Trophoblast cell (in vitro differentiated cells and primary cell): ENCODE measurements around the gene PPP2R2C.

ENCODE experiments used
- DNase-seq, 2 donors: peaks; one replicate each; pipeline ENCODE4 v3.0.0-alpha.2; 2016
- H2AFZ ChIP-seq: 2 replicates; pipeline ENCODE4 v1.6.1; 2013; ENCODE audit warnings: low read length, moderate library complexity, mild to moderate bottlenecking; ENCODE audit not compliant: insufficient read depth, poor library complexity
- H2AK5ac ChIP-seq: 2 replicates; pipeline ENCODE4 v1.6.1; 2013; ENCODE audit warnings: mild to moderate bottlenecking, low read length
- H2BK120ac ChIP-seq: 2 replicates; pipeline ENCODE4 v1.6.1; 2013; ENCODE audit warnings: low read length, mild to moderate bottlenecking, moderate library complexity; ENCODE audit not compliant: insufficient read depth, poor library complexity
- H2BK12ac ChIP-seq: 2 replicates; pipeline ENCODE4 v1.6.1; 2013; ENCODE audit warnings: mild to moderate bottlenecking, low read length, moderate library complexity
- H2BK5ac ChIP-seq: 2 replicates; pipeline ENCODE4 v1.6.1; 2013; ENCODE audit warnings: low read length, low read depth, moderate library complexity, mild to moderate bottlenecking; ENCODE audit not compliant: poor library complexity
- H3K14ac ChIP-seq: 2 replicates; pipeline ENCODE4 v1.6.1; 2013; ENCODE audit warnings: mild to moderate bottlenecking, low read length
- H3K18ac ChIP-seq: 2 replicates; pipeline ENCODE4 v1.6.1; 2013; ENCODE audit warnings: mild to moderate bottlenecking, low read length
- H3K23ac ChIP-seq: 2 replicates; pipeline ENCODE4 v1.6.1; 2013; ENCODE audit warnings: low read length
- H3K27ac ChIP-seq: 2 replicates; pipeline ENCODE4 v1.5.1; 2013; ENCODE audit warnings: low read depth, mild to moderate bottlenecking, inconsistent platforms, low read length, moderate library complexity
- H3K27me3 ChIP-seq: 2 replicates; pipeline ENCODE4 v1.6.1; 2013; ENCODE audit warnings: inconsistent platforms, mild to moderate bottlenecking, low read length, moderate library complexity; ENCODE audit not compliant: insufficient read depth
- H3K36me3 ChIP-seq, 2 experiments: 1 replicate in 1 of 2; 2 replicates in 1 of 2; pipeline ENCODE4 v1.6.1; 2013; ENCODE audit warnings: low read length in 2 of 2, mild to moderate bottlenecking in 2 of 2, moderate library complexity in 1 of 2; ENCODE audit not compliant: insufficient read depth in 2 of 2, control insufficient read depth in 1 of 2
- H3K4ac ChIP-seq: 2 replicates; pipeline ENCODE4 v1.6.1; 2013; ENCODE audit warnings: low read depth, mild to moderate bottlenecking, low read length, moderate library complexity
- H3K4me1 ChIP-seq, 2 experiments: 1 replicate in 1 of 2; 2 replicates in 1 of 2; pipeline ENCODE4 v1.6.1; 2013; ENCODE audit warnings: low read length in 2 of 2, mild to moderate bottlenecking in 2 of 2, moderate library complexity in 1 of 2; ENCODE audit not compliant: insufficient read depth in 2 of 2, control insufficient read depth in 1 of 2
- H3K4me2 ChIP-seq: 2 replicates; pipeline ENCODE4 v1.6.1; 2013; ENCODE audit warnings: inconsistent platforms, mild to moderate bottlenecking, low read length, moderate library complexity
- H3K4me3 ChIP-seq: 2 replicates; pipeline ENCODE4 v1.5.1; 2013; ENCODE audit warnings: mild to moderate bottlenecking, low read depth, low read length, inconsistent platforms
- H3K79me1 ChIP-seq: one replicate; pipeline ENCODE4 v1.6.1; 2013; ENCODE audit warnings: low read length
- H3K79me2 ChIP-seq: 2 replicates; pipeline ENCODE4 v1.6.1; 2013; ENCODE audit warnings: low read length, mild to moderate bottlenecking; ENCODE audit not compliant: control insufficient read depth, insufficient read depth, poor library complexity
- H3K9ac ChIP-seq: 2 replicates; pipeline ENCODE4 v1.6.1; 2013; ENCODE audit warnings: mild to moderate bottlenecking, low read length
- H3K9me3 ChIP-seq: 2 replicates; pipeline ENCODE4 v1.6.1; 2013; ENCODE audit warnings: low read depth, mild to moderate bottlenecking, control low read depth, inconsistent platforms, low read length; ENCODE audit not compliant: insufficient read depth
- H4K12ac ChIP-seq: 2 replicates; pipeline ENCODE4 v1.6.1; 2013; ENCODE audit warnings: low read depth, mild to moderate bottlenecking, low read length, moderate library complexity
- H4K8ac ChIP-seq: 2 replicates; pipeline ENCODE4 v1.6.1; 2013; ENCODE audit warnings: low read depth, mild to moderate bottlenecking, low read length, moderate library complexity
- H4K91ac ChIP-seq: one replicate; pipeline ENCODE4 v1.6.1; 2013; ENCODE audit warnings: low read depth, mild to moderate bottlenecking, low read length, moderate library complexity
- WGBS: extraction: QIAGEN DNeasy Blood & Tissue Kit; methylation state at CpG from one replicate; pipeline ENCODE4 v1.1.7; 2013; ENCODE audit warnings: missing lambda C conversion rate; ENCODE audit not compliant: insufficient read length, insufficient coverage; ENCODE audit errors: extremely low coverage; 5-methylcytosine and 5-hydroxymethylcytosine counted together

The PPP2R2C gene

DNA sequence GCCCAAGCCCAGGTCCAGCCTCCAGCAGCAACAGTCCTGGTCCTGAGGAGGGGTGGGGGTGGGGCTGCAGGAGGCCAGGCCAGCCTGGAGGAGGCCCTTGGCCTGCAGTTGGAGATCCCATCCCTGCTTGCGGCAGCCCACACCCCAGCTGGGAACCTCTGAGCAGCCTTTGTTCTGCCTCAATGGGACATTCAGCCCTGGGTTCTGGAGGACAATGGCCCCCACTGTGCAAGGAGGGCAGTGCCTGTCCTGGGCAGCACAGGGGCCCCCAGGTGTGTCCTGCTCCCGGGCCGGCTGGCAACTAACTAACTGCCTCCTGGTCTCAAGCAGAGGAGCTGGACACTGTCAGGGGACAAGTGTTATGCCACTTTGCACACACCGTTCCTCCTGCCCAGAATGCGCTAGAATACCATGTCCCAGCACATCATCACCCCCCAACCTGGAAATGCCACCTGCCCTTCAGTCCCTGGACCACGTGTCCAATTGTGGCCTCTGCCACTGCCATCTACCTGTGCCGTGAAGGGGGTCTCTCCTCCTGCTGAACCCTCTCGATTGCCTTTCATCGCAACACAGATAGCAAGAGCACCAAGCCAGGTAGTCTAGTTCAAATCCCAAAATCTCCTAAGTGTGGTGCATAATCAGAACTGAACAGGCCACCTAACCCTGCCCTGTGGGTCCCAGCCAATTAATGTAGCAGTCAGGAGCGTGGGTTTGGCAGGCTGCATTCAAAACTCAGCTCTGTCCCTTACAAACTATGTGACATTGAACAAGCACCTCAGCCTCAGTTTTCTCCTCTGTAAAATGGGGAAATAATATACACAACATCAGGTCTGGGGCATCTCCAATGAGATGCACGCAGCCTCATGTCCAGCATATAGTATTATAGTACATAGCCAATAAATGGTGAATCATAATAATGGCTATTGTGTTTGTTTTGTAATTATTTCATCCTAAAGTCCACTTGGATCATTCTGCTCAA is 8.8 kb downstream of the PPP2R2C start:
- H2AK5ac ChIP-seq, result no peak overlapping the region
- no CpG with 5 or more reads among the region's 11 CpGs for WGBS

DNA sequence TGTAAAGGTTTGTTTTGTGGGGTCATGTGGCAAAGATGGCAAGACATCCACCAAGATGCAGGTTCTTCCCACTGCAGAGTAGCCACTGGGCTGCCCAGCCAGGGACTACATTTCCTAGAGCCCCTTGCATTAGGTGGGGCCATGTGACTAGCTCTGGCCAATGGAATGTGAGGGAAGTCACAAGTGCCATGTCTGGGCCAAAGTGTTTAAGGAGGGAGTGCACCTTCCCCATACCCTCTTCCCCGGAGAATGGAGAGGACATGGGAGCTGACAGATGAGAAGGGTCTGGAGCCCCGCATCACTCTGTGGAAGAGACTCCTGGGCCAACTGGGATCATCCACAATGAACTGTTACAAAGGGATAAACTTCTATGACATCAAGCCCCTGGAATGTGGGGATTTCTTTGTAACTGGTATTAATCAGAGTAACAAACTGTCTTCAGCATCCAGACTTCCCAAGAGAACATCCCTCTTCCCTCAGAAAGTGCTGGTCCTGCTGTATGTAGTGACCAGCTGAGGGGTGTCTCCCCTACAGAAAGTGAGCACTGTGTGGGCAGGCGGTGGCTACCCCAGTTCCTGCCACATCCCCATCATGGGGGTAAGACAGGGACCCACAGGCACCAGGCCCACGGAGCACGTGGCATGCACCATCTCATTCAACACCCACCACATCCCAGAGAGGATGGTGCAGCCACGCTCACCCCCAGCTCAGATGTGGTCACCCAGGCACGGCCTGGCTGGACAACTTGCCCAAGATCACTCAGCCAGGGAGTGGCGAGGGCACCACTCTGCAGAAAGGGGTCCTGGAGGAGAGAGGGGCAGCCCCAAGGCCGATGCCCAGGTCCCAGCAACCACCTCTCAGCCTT is 10.9 kb downstream of the PPP2R2C start:
- Histone ChIP-seq H3K9me3 (peaks cover 4% of the 10 kb centered on the region), H3K4me2 (no peak overlapping the region), H3K4me3 (no peak overlapping the region), H3K18ac (no peak overlapping the region), H3K4me1 (no peaks in the 10 kb centered on the region), H3K27me3 (no peaks in the 10 kb centered on the region), H3K4ac (no peak overlapping the region), H4K91ac (no peak overlapping the region), H4K12ac (no peak overlapping the region), H3K79me2 (no peaks in the 10 kb centered on the region), H3K14ac (no peak overlapping the region), H3K9ac (no peak overlapping the region), H4K8ac (no peak overlapping the region), H2AFZ (no peak overlapping the region), H2BK5ac (no peak overlapping the region), H3K23ac (no peak overlapping the region), H2BK12ac (no peak overlapping the region), H3K79me1 (no peaks in the 10 kb centered on the region), H2BK120ac (no peak overlapping the region), H3K36me3 (no peaks in the 10 kb centered on the region), H2AK5ac (no peak overlapping the region), H3K27ac (no peak overlapping the region)
- no CpG with 5 or more reads among the region's 9 CpGs for WGBS
- DNase-seq, result no peak

More for the DNA sequence above, 8.8 kb downstream of the PPP2R2C start:
- Histone ChIP-seq H4K91ac (no peak overlapping the region), H3K4me3 (no peak overlapping the region), H3K36me3 (no peaks in the 10 kb centered on the region), H3K79me2 (no peaks in the 10 kb centered on the region), H3K4me2 (no peak overlapping the region), H3K9ac (no peak overlapping the region), H3K9me3 (peaks cover 4% of the 10 kb centered on the region), H2BK12ac (no peak overlapping the region), H3K23ac (no peak overlapping the region), H2BK5ac (no peak overlapping the region), H4K12ac (no peak overlapping the region), H2AFZ (no peak overlapping the region), H4K8ac (no peak overlapping the region), H3K27ac (no peak overlapping the region), H3K4me1 (no peaks in the 10 kb centered on the region), H2BK120ac (no peak overlapping the region), H3K14ac (no peak overlapping the region), H3K18ac (no peak overlapping the region), H3K79me1 (no peaks in the 10 kb centered on the region), H3K27me3 (no peaks in the 10 kb centered on the region), H3K4ac (no peak overlapping the region)
- DNase-seq, result no peak

DNA sequence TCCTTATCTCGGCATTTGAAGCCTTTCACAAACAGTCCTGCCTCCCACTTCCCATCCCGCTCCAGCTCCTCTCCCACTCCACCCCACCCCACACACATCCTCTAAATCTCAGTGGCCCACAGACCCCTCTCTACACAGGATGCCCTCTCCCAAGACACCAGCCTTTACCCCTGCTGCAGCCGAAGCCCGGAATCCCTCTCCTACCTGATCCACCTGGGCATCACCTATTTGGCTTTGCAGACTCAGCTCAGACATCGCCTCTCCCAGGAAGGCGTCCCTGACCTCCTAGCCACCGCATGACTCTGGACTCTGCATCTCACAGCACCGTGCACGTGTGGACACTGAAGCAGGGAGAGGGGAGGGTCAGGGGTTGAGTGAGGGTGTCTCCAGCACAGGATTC is 11.5 kb downstream of the PPP2R2C start:
- H3K79me1 ChIP-seq, result no peaks in the 10 kb centered on the region
- no peak overlapping the region for H3K9ac ChIP-seq
- no peak overlapping the region for H3K4ac ChIP-seq
- H3K4me2 ChIP-seq, result no peak overlapping the region
- H3K79me2 ChIP-seq, result no peaks in the 10 kb centered on the region
- no peak for DNase-seq
- H2AK5ac ChIP-seq, result no peak overlapping the region
- no peak overlapping the region for H3K27ac ChIP-seq
- no peak overlapping the region for H4K8ac ChIP-seq
- H3K9me3 ChIP-seq, result peaks cover 4% of the 10 kb centered on the region
- no peak overlapping the region for H2BK120ac ChIP-seq
- H2AFZ ChIP-seq, result no peak overlapping the region
- H3K23ac ChIP-seq, result no peak overlapping the region
- no peak overlapping the region for H3K18ac ChIP-seq
- no peaks in the 10 kb centered on the region for H3K36me3 ChIP-seq
- no peaks in the 10 kb centered on the region for H3K4me1 ChIP-seq
- H3K27me3 ChIP-seq, result no peaks in the 10 kb centered on the region
- H2BK12ac ChIP-seq, result no peak overlapping the region
- H4K91ac ChIP-seq, result no peak overlapping the region
- H3K14ac ChIP-seq, result no peak overlapping the region
- no peak overlapping the region for H4K12ac ChIP-seq
- H2BK5ac ChIP-seq, result no peak overlapping the region
- H3K4me3 ChIP-seq, result no peak overlapping the region
- no CpG with 5 or more reads among the region's 9 CpGs for WGBS

DNA sequence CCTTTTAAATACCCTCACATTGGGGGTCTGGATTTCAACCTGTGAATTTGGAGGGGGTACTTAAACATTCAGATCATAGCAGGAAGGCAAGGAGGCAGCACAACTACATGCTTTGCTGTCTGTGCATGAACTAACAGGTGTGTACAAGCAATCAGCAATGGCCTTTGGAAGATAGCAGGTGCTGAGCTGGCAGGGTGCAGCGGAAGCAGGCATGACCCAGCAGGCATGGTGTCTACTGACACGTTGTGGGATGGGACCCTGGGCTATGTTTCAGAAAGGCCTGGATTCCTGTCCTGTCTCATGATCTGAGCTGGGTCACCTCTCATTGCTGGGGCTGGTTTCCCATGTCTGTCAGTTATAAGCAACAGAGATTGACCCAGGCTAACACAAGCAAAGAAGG is 13.9 kb downstream of the PPP2R2C start:
- Histone ChIP-seq H3K9me3 (peaks cover 7% of the 10 kb centered on the region), H3K27ac (no peak overlapping the region), H3K14ac (no peak overlapping the region), H2AK5ac (no peak overlapping the region), H3K4me3 (no peak overlapping the region), H3K27me3 (no peaks in the 10 kb centered on the region), H3K9ac (no peak overlapping the region), H3K4me1 (no peaks in the 10 kb centered on the region), H3K18ac (no peak overlapping the region), H3K4me2 (no peak overlapping the region), H2AFZ (no peak overlapping the region), H2BK12ac (no peak overlapping the region), H2BK120ac (no peak overlapping the region), H3K36me3 (no peaks in the 10 kb centered on the region), H4K12ac (no peak overlapping the region), H3K4ac (no peak overlapping the region), H2BK5ac (no peak overlapping the region), H4K91ac (no peak overlapping the region), H4K8ac (no peak overlapping the region), H3K79me2 (no peaks in the 10 kb centered on the region), H3K23ac (no peak overlapping the region), H3K79me1 (no peaks in the 10 kb centered on the region)
- no peak for DNase-seq
- WGBS, result no CpG with 5 or more reads among the region's 2 CpGs
